GM21723 (cell line): ENCODE results near the gene TSC22D2.

Experiments
- ATAC-seq: cut with Tn5 transposase; IDR thresholded peaks from one replicate; pipeline ENCODE4 v1.9.1; 2021; ENCODE audit warnings: mild to moderate bottlenecking, moderate library complexity; ENCODE audit not compliant: unreplicated experiment

The TSC22D2 gene

GRCh38 chr3:150411106-150411460, 3.0 kb downstream of the TSC22D2 start:
- no peak for ATAC-seq

GRCh38 chr3:150411546-150411945, 3.4 kb downstream of the TSC22D2 start:
- ATAC-seq = no peak

- no peak for ATAC-seq
Observed at GRCh38 chr3:150411976-150412375, 3.9 kb downstream of the TSC22D2 start.

- no peak for ATAC-seq
Observed at GRCh38 chr3:150412561-150413231, 4.6 kb downstream of the TSC22D2 start.

GRCh38 chr3:150414258-150414657, 6.2 kb downstream of the TSC22D2 start:
- ATAC-seq = no peak

GRCh38 chr3:150414959-150415358, 6.9 kb downstream of the TSC22D2 start:
- no peak for ATAC-seq

- ATAC-seq = no peak
Observed at GRCh38 chr3:150419076-150419868, 11.2 kb downstream of the TSC22D2 start.

- no peak for ATAC-seq
Observed at GRCh38 chr3:150419959-150420358, 11.9 kb downstream of the TSC22D2 start.

GRCh38 chr3:150421256-150421655, 13.2 kb downstream of the TSC22D2 start:
- no peak for ATAC-seq

- no peak for ATAC-seq
Observed at GRCh38 chr3:150421799-150422548, 13.9 kb downstream of the TSC22D2 start.

- ATAC-seq = no peak
Observed at GRCh38 chr3:150422907-150423306, 14.8 kb downstream of the TSC22D2 start.

GRCh38 chr3:150423761-150424160, 15.7 kb downstream of the TSC22D2 start:
- no peak for ATAC-seq

- ATAC-seq = no peak
Observed at GRCh38 chr3:150426292-150426691, 18.2 kb downstream of the TSC22D2 start.

GRCh38 chr3:150428562-150428961, 20.5 kb downstream of the TSC22D2 start:
- no peak for ATAC-seq

GRCh38 chr3:150429767-150430671, 21.9 kb downstream of the TSC22D2 start:
- no peak for ATAC-seq

GRCh38 chr3:150433347-150433746, 25.2 kb downstream of the TSC22D2 start:
- no peak for ATAC-seq

- no peak for ATAC-seq
Observed at GRCh38 chr3:150434234-150434633, 26.1 kb downstream of the TSC22D2 start.

GRCh38 chr3:150436161-150436560, 28.1 kb downstream of the TSC22D2 start:
- ATAC-seq = no peak

- ATAC-seq = no peak
Observed at GRCh38 chr3:150439657-150440056, 31.6 kb downstream of the TSC22D2 start.

- ATAC-seq = no peak
Observed at GRCh38 chr3:150443331-150443741, 35.2 kb downstream of the TSC22D2 start.

- ATAC-seq = no peak
Observed at GRCh38 chr3:150444371-150444770, 36.3 kb downstream of the TSC22D2 start.
